Stimulated activated CD8-positive, alpha-beta memory T cell treated with anti-CD3 and anti-CD28 coated beads, Interleukin-15, amount 100 ng/mL, for 4 hours (primary cell): Measurements from ENCODE around the gene TOR1A.

Experiments
- DNase-seq, 2 donors: peaks; one replicate each; pipeline ENCODE4 v3.0.0-alpha.2; 2020; ENCODE audit warnings: low read depth in 2 of 2

The TOR1A gene, protein sequence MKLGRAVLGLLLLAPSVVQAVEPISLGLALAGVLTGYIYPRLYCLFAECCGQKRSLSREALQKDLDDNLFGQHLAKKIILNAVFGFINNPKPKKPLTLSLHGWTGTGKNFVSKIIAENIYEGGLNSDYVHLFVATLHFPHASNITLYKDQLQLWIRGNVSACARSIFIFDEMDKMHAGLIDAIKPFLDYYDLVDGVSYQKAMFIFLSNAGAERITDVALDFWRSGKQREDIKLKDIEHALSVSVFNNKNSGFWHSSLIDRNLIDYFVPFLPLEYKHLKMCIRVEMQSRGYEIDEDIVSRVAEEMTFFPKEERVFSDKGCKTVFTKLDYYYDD

DNA sequence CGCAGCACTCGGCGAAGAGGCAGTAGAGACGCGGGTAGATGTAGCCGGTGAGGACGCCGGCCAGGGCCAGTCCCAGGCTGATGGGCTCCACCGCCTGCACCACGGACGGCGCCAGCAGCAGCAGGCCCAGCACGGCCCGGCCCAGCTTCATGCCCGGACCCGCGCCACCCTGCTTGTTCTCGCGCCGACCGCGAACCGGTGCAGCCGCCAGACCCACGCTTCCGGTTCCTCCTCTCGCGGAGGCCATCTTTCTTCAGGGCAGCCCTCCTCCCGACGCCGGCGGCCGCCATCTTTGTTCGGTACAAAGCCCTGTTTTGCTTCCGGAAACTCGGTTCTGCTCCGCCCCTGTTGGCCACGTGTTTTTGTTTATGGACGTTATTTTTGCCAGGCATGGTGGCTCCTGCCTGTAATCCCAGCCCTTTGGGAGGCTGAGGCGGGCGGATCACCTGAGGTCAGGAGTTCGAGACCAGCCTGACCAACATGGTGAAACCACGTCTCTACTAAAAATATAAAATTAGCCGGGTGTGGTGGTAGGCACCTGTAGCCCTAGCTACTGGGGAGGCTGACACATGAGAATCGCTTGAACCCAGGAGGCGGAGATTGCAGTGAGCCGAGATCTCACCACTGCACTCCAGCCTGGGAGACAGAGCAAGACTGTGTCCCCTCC is at the start of gene TOR1A:
TOR1A (minus strand) TSS at position 202 of the 667 bp plus-strand sequence; CDS start at position 151, 51 bp downstream.
- DNase-seq: peak; percentile 80 to 86

DNA sequence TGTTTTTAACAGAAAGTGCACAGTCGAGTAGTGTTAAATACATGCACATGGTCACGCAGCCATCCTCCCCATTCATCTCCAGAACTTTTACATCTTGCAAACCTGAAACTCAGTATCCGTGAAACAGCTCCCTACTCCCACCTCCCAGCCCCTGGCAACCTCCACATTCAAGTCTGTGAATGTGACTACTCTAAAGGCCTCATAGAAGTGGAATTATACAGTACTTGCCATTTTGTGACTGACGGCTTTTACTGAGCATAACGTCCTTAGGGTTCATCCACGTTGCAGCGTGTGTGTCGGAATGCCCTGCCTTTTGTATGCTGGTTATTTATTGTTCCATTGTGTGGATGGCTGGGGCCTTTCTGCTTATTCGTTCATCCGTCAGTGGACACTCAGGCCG is 47.1 kb upstream of the TOR1A start:
- DNase-seq: no peak

DNA sequence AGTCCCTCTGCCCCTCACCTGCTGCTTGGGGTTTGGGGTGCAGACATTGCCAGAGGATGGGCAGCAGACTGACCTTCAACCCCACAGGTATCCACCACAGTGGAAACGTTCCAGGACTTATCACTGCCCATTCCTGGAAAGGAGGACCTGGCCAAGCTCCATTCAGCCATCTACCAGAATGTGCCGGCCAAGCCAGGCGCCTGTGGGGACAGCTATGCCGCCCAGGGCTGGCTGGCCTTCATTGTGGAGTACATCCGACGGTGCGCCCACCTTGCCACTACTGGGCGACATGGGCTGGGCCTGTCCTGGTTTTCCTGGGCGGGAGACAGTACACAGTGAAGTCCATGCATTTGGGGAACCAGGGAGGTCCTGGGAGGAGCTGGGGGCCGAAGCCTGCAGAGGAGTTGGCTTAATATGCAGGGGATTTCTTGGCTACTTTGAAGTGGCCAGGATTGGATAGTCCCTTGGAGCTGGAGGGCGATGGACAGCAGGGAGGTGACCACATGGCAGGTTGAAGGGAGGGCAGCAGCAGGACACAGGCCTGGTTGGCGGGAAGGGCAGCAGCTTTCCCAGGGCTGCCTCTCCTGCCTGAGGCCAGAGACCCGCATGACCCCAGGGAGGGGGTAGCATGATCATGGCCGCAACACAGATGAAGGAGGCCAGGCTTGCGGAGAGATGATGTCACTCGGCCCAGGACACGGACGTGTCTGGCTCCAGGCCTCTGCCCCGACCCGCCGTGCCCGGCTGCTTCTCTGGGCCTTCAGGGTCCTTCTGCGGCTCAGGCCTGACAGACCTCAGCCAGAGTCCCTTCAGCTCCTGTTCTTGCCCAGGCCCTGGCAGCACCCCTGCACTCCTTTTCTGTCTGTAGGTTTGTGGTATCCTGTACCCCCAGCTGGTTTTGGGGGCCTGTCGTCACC is 45.9 kb upstream of the TOR1A start:
- no peak for DNase-seq

DNA sequence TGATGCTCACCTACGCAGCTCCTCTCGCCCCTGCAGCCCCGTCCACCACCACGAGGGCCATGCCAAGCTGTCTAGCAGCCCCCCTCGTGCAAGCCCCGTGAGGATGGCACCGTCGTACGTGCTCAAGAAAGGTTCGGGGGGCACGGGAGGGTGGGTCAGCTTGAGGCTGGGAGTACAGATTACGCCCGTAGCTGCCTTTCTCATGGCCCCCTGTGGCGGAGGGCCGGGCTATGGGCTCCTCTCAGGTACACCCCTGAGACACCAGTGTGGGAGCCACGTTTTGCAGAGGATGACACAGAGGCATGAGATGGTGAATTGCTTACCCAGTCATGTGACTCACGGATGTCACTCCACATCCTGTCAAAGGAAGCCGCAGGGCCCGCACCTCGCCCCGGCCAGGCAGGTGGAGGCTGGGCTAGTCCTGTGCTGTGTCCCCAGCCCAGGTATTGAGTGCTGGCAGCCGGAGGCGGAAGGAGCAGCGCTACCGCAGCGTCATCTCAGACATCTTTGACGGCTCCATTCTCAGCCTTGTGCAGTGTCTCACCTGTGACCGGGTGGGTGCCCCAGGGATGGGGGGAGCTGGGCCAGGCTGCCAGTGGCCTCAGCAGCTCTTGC is 45.0 kb upstream of the TOR1A start:
- DNase-seq: peak; percentile 77 to 86

DNA sequence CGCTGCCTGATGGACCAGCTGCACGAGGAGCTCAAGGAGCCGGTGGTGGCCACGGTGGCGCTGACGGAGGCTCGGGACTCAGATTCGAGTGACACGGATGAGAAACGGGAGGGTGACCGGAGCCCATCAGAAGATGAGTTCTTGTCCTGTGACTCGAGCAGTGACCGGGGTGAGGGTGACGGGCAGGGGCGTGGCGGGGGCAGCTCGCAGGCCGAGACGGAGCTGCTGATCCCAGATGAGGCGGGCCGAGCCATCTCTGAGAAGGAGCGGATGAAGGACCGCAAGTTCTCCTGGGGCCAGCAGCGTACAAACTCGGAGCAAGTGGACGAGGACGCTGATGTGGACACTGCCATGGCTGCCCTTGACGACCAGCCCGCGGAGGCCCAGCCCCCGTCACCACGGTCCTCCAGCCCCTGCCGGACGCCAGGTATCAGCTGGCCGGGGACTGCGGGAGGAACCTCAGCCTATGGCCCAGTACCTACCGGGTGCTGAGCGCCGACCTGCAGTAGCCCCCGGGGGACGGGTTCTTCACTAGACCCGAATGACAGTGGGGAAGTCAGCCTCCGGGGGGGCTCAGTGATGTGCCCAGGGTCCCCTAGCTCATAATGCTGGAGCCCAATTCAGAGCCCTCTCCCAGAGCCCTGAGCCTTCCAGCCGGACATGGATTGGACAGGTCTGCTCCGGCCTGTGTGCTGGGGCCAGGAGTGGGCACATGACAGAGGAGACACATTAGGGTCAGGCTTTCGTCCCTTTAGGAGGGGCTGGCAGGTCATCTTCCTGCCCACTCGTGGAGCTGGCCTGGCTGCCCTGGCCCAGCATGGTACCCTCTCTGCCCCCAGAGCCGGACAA is 44.3 kb upstream of the TOR1A start:
- DNase-seq: no peak

DNA sequence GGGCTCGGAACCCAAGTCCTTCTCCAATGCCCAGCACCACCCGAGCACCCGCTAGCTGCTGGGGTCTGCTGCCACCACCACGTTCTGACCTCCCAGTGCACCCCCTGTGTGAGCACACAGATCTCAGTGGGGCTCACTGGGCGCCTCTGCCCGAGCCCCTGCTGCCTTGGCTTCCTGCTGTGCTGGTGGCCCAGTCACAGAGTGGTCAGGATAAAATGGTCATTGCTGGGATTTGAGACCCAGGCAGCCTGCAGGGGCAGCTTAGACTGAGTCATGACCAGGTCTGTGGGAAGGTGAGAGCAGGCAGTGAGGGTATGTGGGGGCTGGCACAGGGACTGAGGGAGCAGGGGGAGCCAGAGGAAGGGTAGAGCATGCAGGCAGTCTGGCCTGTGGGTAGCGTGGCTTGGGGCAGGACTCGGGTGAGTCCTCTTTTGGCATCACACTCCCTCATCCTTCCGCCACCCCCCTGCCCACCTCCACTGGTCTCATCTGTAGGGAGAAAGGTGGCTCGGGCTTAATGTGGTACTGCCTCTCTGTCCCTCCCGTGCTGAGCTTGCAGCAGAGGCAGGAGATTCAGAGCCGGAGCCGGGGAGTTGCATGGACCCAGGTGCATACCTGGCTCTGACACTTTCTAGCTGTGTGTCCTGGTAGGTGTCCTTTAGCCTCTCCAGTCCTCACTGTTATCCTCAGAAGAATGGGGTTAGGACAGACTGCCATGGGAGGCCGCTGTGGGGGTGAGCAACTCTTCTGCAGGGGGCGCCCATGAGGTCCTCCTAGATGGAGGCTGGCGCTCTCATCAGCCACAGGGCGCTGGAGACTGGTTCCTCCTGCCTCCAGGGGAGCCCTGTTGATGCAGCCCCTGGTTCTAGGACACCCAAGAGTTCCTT is 43.4 kb upstream of the TOR1A start:
- DNase-seq: no peak

DNA sequence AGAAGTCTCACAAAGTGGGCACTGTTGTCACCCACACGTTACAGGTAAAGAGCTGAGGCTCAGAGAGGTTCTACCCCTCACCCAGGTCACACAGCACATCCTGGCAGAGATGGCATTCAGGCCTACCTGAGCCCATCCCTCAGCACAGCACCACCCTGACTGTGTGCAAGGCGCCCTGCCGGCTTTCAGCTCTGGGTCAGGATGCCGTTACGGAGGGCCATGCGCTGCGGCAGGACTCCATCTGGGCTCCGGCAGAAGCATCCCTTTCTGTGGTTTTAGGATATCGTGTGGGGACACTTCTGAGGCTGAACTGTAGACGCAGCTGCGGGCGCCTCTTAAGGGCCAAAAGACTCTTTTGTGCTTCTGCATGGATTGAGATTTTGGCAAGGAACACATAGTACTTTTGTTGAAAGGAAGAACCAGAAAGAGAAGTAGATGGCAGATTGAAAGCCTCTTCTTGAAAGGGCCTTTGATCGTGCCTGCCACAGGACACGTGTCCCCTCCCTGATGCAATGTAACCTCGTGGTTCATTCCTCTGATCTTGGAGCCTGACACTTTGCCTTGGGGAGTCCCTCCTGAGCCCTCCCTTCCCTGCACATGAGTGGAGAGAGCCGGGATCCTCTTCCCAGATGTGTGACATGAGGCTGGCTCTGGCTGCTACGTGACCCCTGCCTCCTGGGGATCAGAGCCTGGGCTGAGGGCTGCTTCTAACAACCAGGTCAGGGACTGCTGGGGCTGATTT is 42.6 kb upstream of the TOR1A start:
- no peak for DNase-seq

DNA sequence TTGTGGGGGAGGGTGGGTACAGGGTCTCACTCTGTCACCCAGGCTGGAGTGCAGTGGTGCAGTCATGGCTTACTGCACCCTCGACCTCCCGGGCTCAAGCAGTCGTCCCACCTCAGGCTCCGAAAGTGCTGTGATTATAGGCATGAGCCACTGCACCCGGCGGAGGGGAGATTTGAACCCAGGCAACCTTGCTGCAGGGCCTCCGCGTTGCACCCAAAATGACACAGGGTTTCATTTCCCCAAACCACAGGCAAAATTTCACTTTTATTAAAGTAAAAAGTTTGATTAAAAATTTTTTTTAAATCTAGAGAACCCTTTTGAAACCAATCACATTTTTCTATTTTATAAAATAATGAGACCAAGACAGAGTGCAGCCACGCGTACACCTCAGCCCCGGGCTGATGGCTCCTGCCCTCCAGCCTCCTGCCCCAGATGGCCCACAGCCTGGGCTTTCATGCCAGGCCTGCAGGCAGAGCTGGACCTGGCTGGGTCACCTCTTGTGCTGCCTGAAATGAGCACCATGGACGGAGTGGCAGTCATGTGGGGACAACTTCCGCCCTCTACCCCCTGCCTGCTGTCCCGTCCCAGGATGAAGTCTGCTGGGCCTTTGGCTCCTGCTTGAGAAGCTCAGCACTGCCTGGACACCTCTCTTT is 41.9 kb upstream of the TOR1A start:
- no peak for DNase-seq

DNA sequence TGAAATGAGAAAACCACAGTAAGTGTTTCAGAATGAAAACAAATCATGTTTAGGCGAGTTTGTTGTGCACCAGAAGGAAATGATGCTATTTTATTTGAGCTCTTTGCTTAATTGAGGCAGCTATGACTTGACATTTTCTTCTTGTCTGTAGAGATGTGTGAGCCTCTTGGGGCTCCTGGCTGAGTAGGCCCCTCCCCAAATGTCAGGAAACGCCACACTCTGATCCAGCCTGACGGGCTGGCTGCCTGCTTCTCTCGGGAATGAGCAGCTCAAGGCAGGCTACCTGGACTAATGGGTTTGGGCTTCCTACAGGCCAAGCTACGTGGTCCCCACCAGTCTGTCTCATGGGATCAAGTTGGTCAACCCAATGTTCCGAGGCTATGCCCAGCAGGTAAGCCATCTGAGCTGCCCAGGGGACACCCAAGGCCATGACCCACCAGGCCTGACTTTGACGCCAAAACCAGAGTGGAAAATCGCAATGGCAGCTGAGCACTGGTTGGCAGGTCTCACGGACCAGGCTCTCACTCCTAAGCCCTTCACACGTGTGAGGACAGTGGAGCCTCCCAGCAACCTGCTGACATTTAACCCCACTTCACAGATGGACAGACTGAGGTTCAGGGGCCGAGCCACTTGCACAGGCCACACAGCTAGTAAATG is 41.2 kb upstream of the TOR1A start:
- DNase-seq: no peak

DNA sequence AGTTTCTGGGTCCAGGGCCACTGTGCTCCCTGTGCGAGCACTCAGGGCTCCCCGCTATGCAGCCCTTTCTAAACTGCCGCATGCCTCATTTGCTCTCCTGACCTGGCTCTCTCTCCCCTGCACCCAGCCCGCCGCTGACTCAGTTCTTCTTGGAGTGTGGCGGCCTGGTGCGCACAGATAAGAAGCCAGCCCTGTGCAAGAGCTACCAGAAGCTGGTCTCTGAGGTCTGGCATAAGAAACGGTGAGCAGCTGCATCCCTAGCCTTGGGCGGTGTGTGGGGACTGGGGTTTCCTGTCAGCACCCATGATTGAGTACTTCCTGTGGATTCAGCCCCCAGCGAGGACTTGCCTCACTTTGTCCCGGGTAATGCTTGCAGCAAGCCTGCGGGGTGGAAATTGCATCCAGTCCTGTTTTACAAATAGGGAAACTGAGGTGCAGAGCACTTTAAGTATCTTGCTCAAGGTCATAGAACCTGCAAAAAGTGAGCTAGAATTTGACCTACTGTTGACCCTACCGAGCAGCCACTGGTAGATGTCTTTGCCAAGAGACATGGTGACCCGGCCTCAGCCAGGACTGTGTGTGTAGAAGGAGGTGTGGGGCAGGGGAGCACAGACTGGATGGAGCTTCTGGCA is 39.2 kb upstream of the TOR1A start:
- peak in 1 of 2 donors; percentile 56 for DNase-seq

DNA sequence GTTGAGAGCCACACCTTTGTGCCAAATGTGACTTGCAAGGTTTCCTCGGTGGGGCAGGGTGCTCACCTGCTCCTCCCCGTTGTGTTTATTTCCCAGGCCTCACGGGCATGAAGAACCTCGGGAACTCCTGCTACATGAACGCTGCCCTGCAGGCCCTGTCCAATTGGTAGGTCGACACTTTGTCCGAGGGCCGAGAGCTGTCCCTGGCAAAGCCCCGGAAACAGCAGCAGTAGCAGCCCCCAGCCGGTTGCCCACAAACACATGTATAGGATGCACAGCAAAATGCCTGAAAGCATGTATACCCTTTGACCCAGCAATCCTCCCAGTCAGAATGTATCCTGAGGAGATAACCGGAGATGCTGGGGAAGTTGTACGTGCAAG is 37.5 kb upstream of the TOR1A start:
- no peak for DNase-seq

DNA sequence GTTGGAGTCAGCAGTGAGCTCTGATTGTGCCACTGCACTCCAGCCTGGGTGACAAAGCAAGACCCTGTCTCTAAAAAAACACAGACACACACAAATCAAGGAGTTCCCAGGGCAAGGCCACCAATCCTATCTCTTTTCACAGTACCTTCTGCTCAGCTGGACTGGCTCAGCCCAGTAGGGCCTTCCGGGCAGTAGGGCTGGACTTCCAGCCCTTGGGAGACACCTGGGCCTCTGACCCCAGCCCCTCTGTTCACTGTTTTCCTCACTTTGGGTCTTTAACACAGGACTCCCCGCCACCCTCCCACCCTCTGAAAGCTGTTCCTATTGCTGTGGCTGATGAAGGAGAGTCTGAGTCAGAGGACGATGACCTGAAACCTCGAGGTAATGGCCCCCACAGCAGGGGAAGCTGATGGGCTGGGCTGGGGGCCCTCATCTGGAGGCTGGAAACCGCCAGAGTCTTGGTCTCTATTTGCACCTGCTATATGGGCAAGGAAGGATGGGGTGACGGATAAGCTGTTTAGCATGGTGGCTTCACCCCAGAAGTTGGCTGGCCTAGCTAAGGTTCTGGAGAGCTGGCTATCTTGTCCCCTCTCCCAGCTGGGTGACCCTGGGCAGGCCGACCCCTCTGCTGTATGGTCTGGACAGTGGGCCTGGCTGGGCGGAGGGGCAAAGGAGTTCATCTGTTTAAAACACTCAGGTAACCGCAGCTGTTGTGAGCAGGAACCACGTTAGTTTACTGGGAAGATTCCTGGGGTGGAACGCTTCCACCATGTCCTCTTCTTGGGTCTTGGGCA is 36.9 kb upstream of the TOR1A start:
- no peak for DNase-seq

DNA sequence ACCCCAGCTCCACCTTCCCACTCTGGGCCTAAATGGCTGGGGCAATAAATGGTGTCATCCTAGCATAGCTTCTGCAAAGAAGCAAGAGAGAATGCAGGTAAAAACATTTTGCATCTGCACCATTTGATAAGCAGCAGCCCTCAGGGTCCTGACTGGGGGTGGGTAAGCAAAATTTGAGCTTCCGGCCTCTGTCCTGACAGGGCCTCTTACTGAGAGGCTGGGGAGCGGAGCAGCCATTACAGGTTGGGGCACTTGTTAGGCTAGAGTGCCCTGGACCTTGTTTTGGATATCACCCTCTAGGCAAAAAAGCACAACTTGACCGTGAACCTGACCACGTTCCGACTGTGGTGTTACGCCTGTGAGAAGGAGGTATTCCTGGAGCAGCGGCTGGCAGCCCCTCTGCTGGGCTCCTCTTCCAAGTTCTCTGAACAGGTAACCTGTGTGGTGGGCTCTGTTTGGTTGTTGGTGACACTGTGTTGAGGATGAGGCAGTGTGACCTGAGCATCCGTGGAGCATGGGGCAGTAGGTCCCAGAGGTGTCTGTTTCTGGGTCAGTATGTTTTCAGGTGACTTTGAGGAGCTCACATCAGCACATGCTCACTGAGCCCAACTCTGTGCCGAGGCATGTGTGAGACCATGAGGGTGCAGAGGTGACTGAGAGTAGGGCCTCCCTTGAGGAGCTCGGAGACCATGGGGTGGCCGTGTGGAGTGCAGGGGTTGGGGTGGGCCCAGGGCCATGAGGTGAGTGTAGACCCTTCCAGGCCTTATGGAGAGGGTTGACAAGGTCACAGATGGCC is 34.4 kb upstream of the TOR1A start:
- DNase-seq: no peak

DNA sequence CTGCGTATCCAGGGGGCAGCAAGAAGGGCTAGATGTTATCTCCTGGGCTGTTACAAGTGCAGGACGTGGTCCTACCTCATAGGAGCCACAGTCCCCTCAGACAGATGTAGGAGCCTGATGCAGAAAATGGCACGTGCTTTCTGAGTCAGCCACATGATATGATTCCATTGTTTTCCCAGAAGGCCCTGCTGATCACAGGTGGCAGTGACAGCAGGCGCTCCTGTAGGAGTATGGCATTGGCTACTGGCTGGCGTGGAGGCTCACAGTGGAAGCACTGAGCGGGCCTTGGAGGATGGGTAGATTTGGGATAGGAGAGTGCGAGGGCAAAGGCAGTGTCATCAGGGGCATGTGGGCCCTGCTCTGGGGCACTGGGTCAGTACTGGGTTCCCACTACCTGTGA is 33.3 kb upstream of the TOR1A start:
- DNase-seq: no peak

DNA sequence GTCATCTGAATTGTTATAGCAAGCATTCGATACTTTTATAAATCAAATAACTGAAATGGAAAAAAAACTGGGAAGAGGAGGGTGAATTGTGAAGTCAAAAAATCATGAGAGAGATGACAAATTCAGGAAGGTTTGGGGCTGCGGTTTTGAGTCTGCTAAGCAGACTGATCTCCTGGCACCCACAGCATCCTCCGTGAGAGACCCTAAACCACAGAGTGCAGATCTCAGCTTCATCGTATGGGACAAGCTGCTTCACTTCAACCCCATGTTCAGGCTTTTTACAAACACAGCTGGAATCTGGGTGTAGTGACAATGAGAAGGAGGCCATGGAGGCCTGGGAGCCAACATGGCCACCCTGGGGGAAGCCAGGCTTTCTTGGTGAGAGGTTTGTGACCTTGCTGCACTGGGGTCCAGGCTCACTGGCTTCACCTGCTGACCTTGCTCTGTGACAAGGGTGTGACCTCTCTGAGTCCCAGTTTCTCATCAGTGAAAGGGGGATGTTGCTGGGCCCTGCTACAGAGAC is 30.7 kb upstream of the TOR1A start:
- no peak for DNase-seq

DNA sequence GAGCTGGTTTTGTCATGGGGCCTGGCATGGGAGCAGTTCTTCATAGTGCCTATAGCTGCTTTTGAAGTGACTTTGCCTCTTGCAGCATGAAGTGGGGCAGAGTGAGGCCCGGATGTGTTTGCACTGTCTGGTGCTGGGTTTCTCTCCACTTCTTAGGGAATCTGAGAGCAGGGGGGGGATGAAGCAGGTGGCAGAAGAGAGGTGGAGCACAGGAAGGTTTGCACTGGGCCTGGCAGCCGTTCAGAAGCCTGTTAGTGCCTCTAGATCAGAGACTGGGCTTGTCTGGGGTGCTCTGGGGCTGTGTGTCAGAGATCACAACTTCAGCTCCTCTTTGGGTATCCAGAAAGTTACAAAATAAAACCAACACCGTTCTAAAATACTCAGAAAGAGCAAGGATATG is 29.7 kb upstream of the TOR1A start:
- no peak for DNase-seq
